ENCODE measurements around the gene RAVER1. TPM values are rescaled to one million over a fixed set of nuclear protein-coding genes. Genes with fewer than 3 reads are reported as not detected.

Gene RAVER1
- total RNA-seq, 2 donors from 2014 or later, result 67.1 to 101 TPM

GRCh38 chr19:10291554-10292205 lies 41.6 kb downstream of the RAVER1 start:
- Histone ChIP-seq H3K36me3 (no peaks in the 10 kb centered on the region), H3K9me3 (no peaks in the 10 kb centered on the region), H3K4me3 (peak overlapping the region; percentile 42), H3K27ac (no peak overlapping the region), H3K4me1 (peaks cover 53% of the 10 kb centered on the region), H3K9ac (ENCODE audit: low read depth in 2 of 2, low read length in 2 of 2) (peak overlapping the region; percentile 40 to 48), H3K27me3 (peaks cover 86% of the 10 kb centered on the region)
- TF ChIP-seq CTCF (IDR thresholded peaks at IDR 0.05), result no peak
- intact Hi-C loops (cut with DNase I), result no loop called here
- no peak for DNase-seq

GRCh38 chr19:10290876-10291553 lies 42.3 kb downstream of the RAVER1 start:
- Histone ChIP-seq H3K4me3 (peak overlapping the region; percentile 42), H3K9ac (ENCODE audit: low read depth in 2 of 2, low read length in 2 of 2) (peak overlapping the region in 1 of 2 donors; percentile 48)
- peak; percentile 77 for DNase-seq

GRCh38 chr19:10290357-10290875 lies 42.9 kb downstream of the RAVER1 start:
- no peaks in the 10 kb centered on the region for H3K9me3 ChIP-seq
- H3K36me3 ChIP-seq, result no peaks in the 10 kb centered on the region
- peaks cover 45% of the 10 kb centered on the region for H3K4me1 ChIP-seq
- TF ChIP-seq CTCF (IDR thresholded peaks at IDR 0.05), result no peak
- H3K9ac ChIP-seq (ENCODE audit: low read depth in 2 of 2, low read length in 2 of 2), result no peak overlapping the region
- intact Hi-C loops (cut with DNase I), result no loop called here
- no peak overlapping the region for H3K27ac ChIP-seq
- H3K4me3 ChIP-seq, result no peak overlapping the region
- no peak for DNase-seq
- H3K27me3 ChIP-seq, result peaks cover 76% of the 10 kb centered on the region

More at GRCh38 chr19:10290876-10291553, 42.3 kb downstream of the RAVER1 start:
- Histone ChIP-seq H3K9me3 (no peaks in the 10 kb centered on the region), H3K27me3 (peaks cover 80% of the 10 kb centered on the region), H3K36me3 (no peaks in the 10 kb centered on the region), H3K4me1 (peaks cover 51% of the 10 kb centered on the region), H3K27ac (no peak overlapping the region)
- intact Hi-C loops (cut with DNase I), result no loop called here
- TF ChIP-seq CTCF (IDR thresholded peaks at IDR 0.05), result no peak

- Histone ChIP-seq H3K9ac (ENCODE audit: low read depth in 2 of 2, low read length in 2 of 2) (peak within 1 kb of the TSS in 1 of 2 donors; percentile 12), H3K36me3 (no peaks in the 10 kb centered on the region), H3K4me1 (peaks cover 40% of the 10 kb centered on the region), H3K27ac (no peak within 1 kb of the TSS), H3K4me3 (peak within 1 kb of the TSS; percentile 42), H3K9me3 (no peaks in the 10 kb centered on the region), H3K27me3 (peaks cover 71% of the 10 kb centered on the region)
- TF ChIP-seq CTCF (IDR thresholded peaks at IDR 0.05), result no peak
- intact Hi-C loops (cut with DNase I), result no loop called here
- DNase-seq, result no peak
These were observed 43.4 kb downstream of the RAVER1 start, which contains the start of gene ICAM5 for GRCh38 chr19:10289836-10290356. ICAM5 (plus strand) TSS chr19:10289952; CDS start chr19:10290044, 92 bp downstream.

GRCh38 chr19:10289167-10289835 lies 44.0 kb downstream of the RAVER1 start:
- H3K9me3 ChIP-seq, result no peaks in the 10 kb centered on the region
- peak overlapping the region in 1 of 2 donors; percentile 12 for H3K9ac ChIP-seq (ENCODE audit: low read depth in 2 of 2, low read length in 2 of 2)
- H3K27ac ChIP-seq, result no peak overlapping the region

More at GRCh38 chr19:10289167-10289835, 44.0 kb downstream of the RAVER1 start:
- H3K27me3 ChIP-seq, result peaks cover 65% of the 10 kb centered on the region
- H3K4me3 ChIP-seq, result peak overlapping the region; percentile 17
- DNase-seq, result peak; percentile 41
- H3K36me3 ChIP-seq, result no peaks in the 10 kb centered on the region
- TF ChIP-seq CTCF (IDR thresholded peaks at IDR 0.05), result no peak
- intact Hi-C loops (cut with DNase I), result no loop called here
- peaks cover 40% of the 10 kb centered on the region for H3K4me1 ChIP-seq
